ENCODE data around the gene PAK3.

Gene PAK3

GRCh38 chrX:111131572-111131971 is 35.6 kb downstream of the PAK3 start:
- DNase-seq (ENCODE audit: low read depth): no peak

- DNase-seq (ENCODE audit: low read depth): no peak
Measured at GRCh38 chrX:111133389-111133788, 37.4 kb downstream of the PAK3 start.

GRCh38 chrX:111145878-111146277 is 49.9 kb downstream of the PAK3 start:
- no peak for DNase-seq (ENCODE audit: low read depth)

GRCh38 chrX:111151764-111152163 is 55.8 kb downstream of the PAK3 start:
- DNase-seq (ENCODE audit: low read depth): no peak

- DNase-seq (ENCODE audit: low read depth): no peak
Measured at GRCh38 chrX:111159232-111159631, 63.2 kb downstream of the PAK3 start.

GRCh38 chrX:111164728-111165127 is 68.7 kb downstream of the PAK3 start:
- DNase-seq (ENCODE audit: low read depth): no peak

- DNase-seq (ENCODE audit: low read depth): no peak
Measured at GRCh38 chrX:111165902-111166301, 69.9 kb downstream of the PAK3 start.

GRCh38 chrX:111167334-111167733 is 71.3 kb downstream of the PAK3 start:
- no peak for DNase-seq (ENCODE audit: low read depth)

GRCh38 chrX:111168314-111168713 is 72.3 kb downstream of the PAK3 start:
- no peak for DNase-seq (ENCODE audit: low read depth)

- DNase-seq (ENCODE audit: low read depth): no peak
Measured at GRCh38 chrX:111169141-111169540, 73.2 kb downstream of the PAK3 start.

GRCh38 chrX:111170017-111170416 is 74.0 kb downstream of the PAK3 start:
- DNase-seq (ENCODE audit: low read depth): no peak

- DNase-seq (ENCODE audit: low read depth): no peak
Measured at GRCh38 chrX:111180750-111181240, 84.8 kb downstream of the PAK3 start.

GRCh38 chrX:111181951-111182350 is 86.0 kb downstream of the PAK3 start:
- no peak for DNase-seq (ENCODE audit: low read depth)

- DNase-seq (ENCODE audit: low read depth): no peak
Measured at GRCh38 chrX:111182997-111183396, 87.0 kb downstream of the PAK3 start.

- no peak for DNase-seq (ENCODE audit: low read depth)
Measured at GRCh38 chrX:111191598-111191997, 95.6 kb downstream of the PAK3 start.

GRCh38 chrX:111199505-111199904 is 103.5 kb downstream of the PAK3 start:
- DNase-seq (ENCODE audit: low read depth): no peak

GRCh38 chrX:111200327-111200726 is 104.3 kb downstream of the PAK3 start:
- no peak for DNase-seq (ENCODE audit: low read depth)

GRCh38 chrX:111207851-111208250 is 111.9 kb downstream of the PAK3 start:
- DNase-seq (ENCODE audit: low read depth): no peak

GRCh38 chrX:111216293-111216801 is 120.4 kb downstream of the PAK3 start:
- no peak for DNase-seq (ENCODE audit: low read depth)

- no peak for DNase-seq (ENCODE audit: low read depth)
Measured at GRCh38 chrX:111244235-111244750, 148.3 kb downstream of the PAK3 start.

GRCh38 chrX:111254896-111255693 is 159.1 kb downstream of the PAK3 start:
- DNase-seq (ENCODE audit: low read depth): no peak

- no peak for DNase-seq (ENCODE audit: low read depth)
Measured at GRCh38 chrX:111257733-111258132, 161.7 kb downstream of the PAK3 start.

- DNase-seq (ENCODE audit: low read depth): no peak
Measured at GRCh38 chrX:111259559-111259958, 163.6 kb downstream of the PAK3 start.
